ENCODE data around the gene SATB1.

GRCh38 chr3:18343809-18344208 lies 81.3 kb downstream of the SATB1 start:
- TF ChIP-seq RAD21 (conservative IDR thresholded peaks at IDR 0.05) (no peak), CTCF (IDR thresholded peaks at IDR 0.05; ENCODE audit: poor library complexity, severe bottlenecking) (no peak), POLR2AphosphoS5 (IDR thresholded peaks at IDR 0.05) (no peak), EP300 (conservative IDR thresholded peaks at IDR 0.05; ENCODE audit: poor library complexity, severe bottlenecking) (no peak), REST (IDR thresholded peaks at IDR 0.05; ENCODE audit: borderline replicate concordance) (no peak), MXI1 (conservative IDR thresholded peaks at IDR 0.05; ENCODE audit: poor library complexity, severe bottlenecking) (no peak), EZH2 (IDR thresholded peaks at IDR 0.05; ENCODE audit: borderline replicate concordance, insufficient read depth, low read length, poor library complexity, severe bottlenecking) (no peak)
